GM12874 (cell line): ENCODE measurements around the gene NAA11.
A peak's percentile ranks its signal among the peaks of the same experiment; 100 is the strongest.

Experiments
- CTCF ChIP-seq: IDR thresholded peaks from 2 replicates; pipeline ENCODE4 v1.5.1; 2011; ENCODE audit warnings: low read depth, mild to moderate bottlenecking, control low read depth, low read length, moderate library complexity; ENCODE audit not compliant: insufficient read depth

Gene NAA11

DNA sequence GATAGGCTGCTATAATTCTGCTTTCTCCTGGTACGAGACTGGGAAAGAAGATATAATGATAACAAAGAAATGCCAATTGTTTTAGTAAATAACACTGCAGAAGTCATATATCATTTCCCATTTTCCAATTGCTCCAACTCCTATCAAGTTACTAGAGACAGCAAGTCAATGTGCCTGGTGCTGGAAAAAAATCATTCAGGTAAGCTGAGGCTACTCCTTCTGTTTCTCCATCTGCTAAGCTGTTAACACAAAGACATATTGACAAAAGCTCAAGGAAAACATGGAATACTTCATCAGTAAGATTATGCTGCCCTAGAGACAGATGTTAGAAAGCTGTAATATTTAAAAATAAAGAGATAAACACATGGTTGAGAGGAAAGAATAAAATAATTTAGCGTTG lies 10.0 kb downstream of the NAA11 start:
- no peak for TF ChIP-seq CTCF

- no peak for TF ChIP-seq CTCF
These were observed 14.6 kb downstream of the NAA11 start for GRCh38 chr4:79311279-79311678.

GRCh38 chr4:79308971-79309370 lies 16.9 kb downstream of the NAA11 start:
- TF ChIP-seq CTCF: no peak

GRCh38 chr4:79308137-79308536 lies 17.7 kb downstream of the NAA11 start:
- no peak for TF ChIP-seq CTCF

- TF ChIP-seq CTCF: no peak
These were observed 19.1 kb downstream of the NAA11 start for GRCh38 chr4:79306795-79307194.

- no peak for TF ChIP-seq CTCF
These were observed 25.6 kb downstream of the NAA11 start for GRCh38 chr4:79300280-79300679.

GRCh38 chr4:79298484-79298883 lies 27.4 kb downstream of the NAA11 start:
- no peak for TF ChIP-seq CTCF

- peak; percentile 19; the same call in 1 of the 2 replicates for TF ChIP-seq CTCF
These were observed 27.8 kb downstream of the NAA11 start for GRCh38 chr4:79298027-79298426.
